Uterine smooth muscle cell (primary cell): ENCODE data around the gene PPM1D. TPM values are rescaled to one million over a fixed set of nuclear protein-coding genes. Genes with fewer than 3 reads are reported as not detected.

Source experiments
- total RNA-seq: library from RNA; depleted of rRNA; stranded (reverse); fragments of >200 nt; gene quantifications from 2 replicates; pipeline ENCODE4 v1.2.3, GENCODE V29; 2014

PPM1D gene
- total RNA-seq, result 6.1 and 6.7 TPM in 2 replicates

GRCh38 chr17:60599620-60600489 lies at the start of gene PPM1D:
TSS of gene PPM1D (plus strand) at chr17:60600193. CDS start at chr17:60600415, 222 bp downstream.

DNA sequence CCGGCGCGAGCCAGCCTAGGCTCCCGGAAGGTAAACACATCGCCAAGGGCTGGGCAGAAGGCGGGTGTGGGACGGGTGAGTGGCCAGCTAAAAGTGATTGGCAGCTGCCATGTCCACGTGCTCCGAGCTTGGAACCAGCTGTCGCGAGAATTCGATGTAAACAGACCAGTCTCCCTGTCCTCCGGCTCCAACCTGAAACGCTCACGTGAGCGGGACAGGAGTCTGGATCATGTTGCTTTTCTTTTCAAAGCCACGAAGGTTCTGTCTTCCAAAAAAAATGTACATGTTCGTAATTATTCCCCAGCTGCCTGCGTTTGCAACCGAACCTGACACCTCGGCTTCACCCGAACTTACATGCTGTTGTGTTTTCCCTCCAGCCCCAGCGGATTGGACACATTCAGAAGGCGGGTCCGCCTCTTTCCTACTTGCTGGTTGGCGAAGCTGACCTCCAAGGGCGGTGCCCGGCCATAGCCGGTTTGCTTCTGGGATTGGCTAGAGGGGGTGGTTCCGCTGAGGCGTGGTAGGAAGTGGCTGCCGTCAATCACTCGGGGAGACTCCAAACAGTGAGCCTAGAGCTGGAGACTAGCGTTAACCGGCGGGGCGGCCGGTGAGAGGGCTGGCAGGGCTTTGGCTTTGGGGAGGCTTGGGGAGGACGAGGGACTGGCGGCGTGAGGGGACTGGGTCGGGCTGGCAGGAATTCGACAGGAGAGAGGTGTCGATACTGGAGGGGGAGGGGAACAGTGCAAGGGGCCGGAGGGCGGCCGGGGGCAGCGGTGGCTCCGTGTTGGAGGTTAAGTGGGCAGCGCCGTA lies 77.5 kb downstream of the PPM1D start, which contains the start of gene BCAS3:
TSS of gene BCAS3 (plus strand) at position 544 of the 810 bp plus-strand sequence.

Other genes with a start within 250 kb of the PPM1D start
- 69.6 and 90.9 TPM in 2 replicates for gene USP32, start 208.1 kb upstream of the PPM1D start, total RNA-seq
- gene CHCT1, start 177.7 kb upstream of the PPM1D start, total RNA-seq, result not detected in 2 replicates
- gene APPBP2, start 74.0 kb upstream of the PPM1D start, total RNA-seq, result 46.1 TPM in 2 replicates
- 17.0 and 29.2 TPM in 2 replicates for gene BCAS3, start 77.7 kb downstream of the PPM1D start, total RNA-seq